Measurements from ENCODE around the gene HERC4. TPM values are rescaled to one million over a fixed set of nuclear protein-coding genes. Genes with fewer than 3 reads are reported as not detected.

Gene HERC4
- total and polyA plus RNA-seq, 9 of the 15 experiments (the other 6 are each of a cell fraction or from before 2014, with no cell fraction given) = 12.5 to 33.5 (median 22.8) TPM

DNA sequence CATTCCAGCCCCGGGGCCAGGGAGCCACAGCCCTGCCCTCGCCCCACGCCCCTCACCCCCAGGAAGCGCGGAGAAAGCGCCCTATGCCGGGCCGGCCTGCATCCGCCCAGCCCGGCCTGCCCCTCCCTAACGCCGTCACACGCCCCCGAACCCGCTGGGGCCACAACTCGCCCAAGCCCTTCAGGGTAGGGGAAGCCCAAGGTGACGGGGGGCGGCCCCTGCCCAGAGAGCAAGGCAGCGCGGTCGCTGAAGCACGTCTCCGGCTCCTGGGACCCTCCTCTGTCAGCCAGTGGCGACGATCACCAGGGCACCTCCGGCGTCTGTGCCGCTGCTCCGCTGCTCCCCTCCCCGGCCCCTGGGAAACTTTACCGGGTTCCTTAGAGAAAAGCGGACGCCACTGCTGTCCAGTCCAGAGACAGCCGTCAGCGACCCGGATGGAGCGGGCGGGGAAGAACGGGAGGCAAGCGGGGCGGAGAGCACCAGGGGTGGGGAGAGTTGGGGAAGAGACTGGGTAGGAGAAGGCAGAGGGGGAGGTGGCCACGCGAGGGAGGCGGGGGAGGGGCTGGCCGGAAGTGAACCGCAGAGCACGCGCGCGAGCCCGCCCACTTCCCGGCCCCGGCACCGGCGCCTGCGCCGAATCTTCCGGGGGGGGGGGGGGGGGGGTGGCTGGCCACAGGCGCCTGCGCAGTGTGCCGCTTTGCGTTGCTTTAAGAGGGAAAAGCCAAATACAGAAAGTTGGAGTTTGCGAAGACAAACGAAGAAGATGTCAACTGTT is at the start of gene HERC4 (continued):
- TF ChIP-seq KLF1 (tag; IDR thresholded peaks at IDR 0.05) = 0 out of 2 replicates have a peak, but pooled peaks have one; percentile 59
- no peak for TF ChIP-seq SP2 (IDR thresholded peaks at IDR 0.05; ENCODE audit: extremely low read depth, low read depth, low read length, poor library complexity, severe bottlenecking)
- TF ChIP-seq, protein P1, sequence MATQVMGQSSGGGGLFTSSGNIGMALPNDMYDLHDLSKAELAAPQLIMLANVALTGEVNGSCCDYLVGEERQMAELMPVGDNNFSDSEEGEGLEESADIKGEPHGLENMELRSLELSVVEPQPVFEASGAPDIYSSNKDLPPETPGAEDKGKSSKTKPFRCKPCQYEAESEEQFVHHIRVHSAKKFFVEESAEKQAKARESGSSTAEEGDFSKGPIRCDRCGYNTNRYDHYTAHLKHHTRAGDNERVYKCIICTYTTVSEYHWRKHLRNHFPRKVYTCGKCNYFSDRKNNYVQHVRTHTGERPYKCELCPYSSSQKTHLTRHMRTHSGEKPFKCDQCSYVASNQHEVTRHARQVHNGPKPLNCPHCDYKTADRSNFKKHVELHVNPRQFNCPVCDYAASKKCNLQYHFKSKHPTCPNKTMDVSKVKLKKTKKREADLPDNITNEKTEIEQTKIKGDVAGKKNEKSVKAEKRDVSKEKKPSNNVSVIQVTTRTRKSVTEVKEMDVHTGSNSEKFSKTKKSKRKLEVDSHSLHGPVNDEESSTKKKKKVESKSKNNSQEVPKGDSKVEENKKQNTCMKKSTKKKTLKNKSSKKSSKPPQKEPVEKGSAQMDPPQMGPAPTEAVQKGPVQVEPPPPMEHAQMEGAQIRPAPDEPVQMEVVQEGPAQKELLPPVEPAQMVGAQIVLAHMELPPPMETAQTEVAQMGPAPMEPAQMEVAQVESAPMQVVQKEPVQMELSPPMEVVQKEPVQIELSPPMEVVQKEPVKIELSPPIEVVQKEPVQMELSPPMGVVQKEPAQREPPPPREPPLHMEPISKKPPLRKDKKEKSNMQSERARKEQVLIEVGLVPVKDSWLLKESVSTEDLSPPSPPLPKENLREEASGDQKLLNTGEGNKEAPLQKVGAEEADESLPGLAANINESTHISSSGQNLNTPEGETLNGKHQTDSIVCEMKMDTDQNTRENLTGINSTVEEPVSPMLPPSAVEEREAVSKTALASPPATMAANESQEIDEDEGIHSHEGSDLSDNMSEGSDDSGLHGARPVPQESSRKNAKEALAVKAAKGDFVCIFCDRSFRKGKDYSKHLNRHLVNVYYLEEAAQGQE (IDR thresholded peaks at IDR 0.05; ENCODE audit: borderline replicate concordance) = peak; percentile 11; the same call in 1 of the 2 replicates
- TF ChIP-seq, protein P1 (CRISPR knock-in tag; IDR thresholded peaks at IDR 0.05; ENCODE audit: low read depth) = peak; percentile 83; the same call in 1 of the 2 replicates
- TF ChIP-seq SMARCC2 (IDR thresholded peaks at IDR 0.05; ENCODE audit: low read depth) = 0 out of 2 replicates have a peak, but pooled peaks have one; percentile 14
- TF ChIP-seq, protein P2, sequence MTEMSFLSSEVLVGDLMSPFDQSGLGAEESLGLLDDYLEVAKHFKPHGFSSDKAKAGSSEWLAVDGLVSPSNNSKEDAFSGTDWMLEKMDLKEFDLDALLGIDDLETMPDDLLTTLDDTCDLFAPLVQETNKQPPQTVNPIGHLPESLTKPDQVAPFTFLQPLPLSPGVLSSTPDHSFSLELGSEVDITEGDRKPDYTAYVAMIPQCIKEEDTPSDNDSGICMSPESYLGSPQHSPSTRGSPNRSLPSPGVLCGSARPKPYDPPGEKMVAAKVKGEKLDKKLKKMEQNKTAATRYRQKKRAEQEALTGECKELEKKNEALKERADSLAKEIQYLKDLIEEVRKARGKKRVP (CRISPR knock-in tag; IDR thresholded peaks at IDR 0.05) = peak; percentile 10; the same call in 1 of the 2 replicates
- TF ChIP-seq, protein P3, sequence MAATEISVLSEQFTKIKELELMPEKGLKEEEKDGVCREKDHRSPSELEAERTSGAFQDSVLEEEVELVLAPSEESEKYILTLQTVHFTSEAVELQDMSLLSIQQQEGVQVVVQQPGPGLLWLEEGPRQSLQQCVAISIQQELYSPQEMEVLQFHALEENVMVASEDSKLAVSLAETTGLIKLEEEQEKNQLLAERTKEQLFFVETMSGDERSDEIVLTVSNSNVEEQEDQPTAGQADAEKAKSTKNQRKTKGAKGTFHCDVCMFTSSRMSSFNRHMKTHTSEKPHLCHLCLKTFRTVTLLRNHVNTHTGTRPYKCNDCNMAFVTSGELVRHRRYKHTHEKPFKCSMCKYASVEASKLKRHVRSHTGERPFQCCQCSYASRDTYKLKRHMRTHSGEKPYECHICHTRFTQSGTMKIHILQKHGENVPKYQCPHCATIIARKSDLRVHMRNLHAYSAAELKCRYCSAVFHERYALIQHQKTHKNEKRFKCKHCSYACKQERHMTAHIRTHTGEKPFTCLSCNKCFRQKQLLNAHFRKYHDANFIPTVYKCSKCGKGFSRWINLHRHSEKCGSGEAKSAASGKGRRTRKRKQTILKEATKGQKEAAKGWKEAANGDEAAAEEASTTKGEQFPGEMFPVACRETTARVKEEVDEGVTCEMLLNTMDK (IDR thresholded peaks at IDR 0.05; ENCODE audit: borderline replicate concordance, insufficient read depth, low read depth, low read length, poor library complexity, severe bottlenecking) = no peak
- TF ChIP-seq, protein P4, sequence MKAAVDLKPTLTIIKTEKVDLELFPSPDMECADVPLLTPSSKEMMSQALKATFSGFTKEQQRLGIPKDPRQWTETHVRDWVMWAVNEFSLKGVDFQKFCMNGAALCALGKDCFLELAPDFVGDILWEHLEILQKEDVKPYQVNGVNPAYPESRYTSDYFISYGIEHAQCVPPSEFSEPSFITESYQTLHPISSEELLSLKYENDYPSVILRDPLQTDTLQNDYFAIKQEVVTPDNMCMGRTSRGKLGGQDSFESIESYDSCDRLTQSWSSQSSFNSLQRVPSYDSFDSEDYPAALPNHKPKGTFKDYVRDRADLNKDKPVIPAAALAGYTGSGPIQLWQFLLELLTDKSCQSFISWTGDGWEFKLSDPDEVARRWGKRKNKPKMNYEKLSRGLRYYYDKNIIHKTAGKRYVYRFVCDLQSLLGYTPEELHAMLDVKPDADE (conservative IDR thresholded peaks at IDR 0.05; ENCODE audit: control insufficient read depth, low read depth, low read length) = peak; percentile 40; the same call in 1 of the 2 replicates
- no peak for TF ChIP-seq HLTF (IDR thresholded peaks at IDR 0.05)
- TF ChIP-seq HDAC6 (IDR thresholded peaks at IDR 0.05; ENCODE audit: low read depth, low read length) = no peak
- TF ChIP-seq, protein P5, sequence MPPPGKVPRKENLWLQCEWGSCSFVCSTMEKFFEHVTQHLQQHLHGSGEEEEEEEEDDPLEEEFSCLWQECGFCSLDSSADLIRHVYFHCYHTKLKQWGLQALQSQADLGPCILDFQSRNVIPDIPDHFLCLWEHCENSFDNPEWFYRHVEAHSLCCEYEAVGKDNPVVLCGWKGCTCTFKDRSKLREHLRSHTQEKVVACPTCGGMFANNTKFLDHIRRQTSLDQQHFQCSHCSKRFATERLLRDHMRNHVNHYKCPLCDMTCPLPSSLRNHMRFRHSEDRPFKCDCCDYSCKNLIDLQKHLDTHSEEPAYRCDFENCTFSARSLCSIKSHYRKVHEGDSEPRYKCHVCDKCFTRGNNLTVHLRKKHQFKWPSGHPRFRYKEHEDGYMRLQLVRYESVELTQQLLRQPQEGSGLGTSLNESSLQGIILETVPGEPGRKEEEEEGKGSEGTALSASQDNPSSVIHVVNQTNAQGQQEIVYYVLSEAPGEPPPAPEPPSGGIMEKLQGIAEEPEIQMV (tag; conservative IDR thresholded peaks at IDR 0.05; ENCODE audit: low read depth) = no peak
- TF ChIP-seq ZKSCAN3 (CRISPR knock-in tag; IDR thresholded peaks at IDR 0.05) = no peak
